HepG2 (cell line): ENCODE data around the gene LYPD1.

Experiments used
- ATF7 ChIP-seq, 2 experiments: fragments of 450-650 bp in 1 of 2; sonication (generic) in 1 of 2; formaldehyde crosslinking in 1 of 2; IDR thresholded peaks; 2 replicates each; pipeline versions ENCODE4 v1.4.0 to v1.6.1; 2016 to 2020; ENCODE audit warnings: antibody characterized with exemption in 1 of 2, mild to moderate bottlenecking in 1 of 2, missing genetic modification reagents in 1 of 2
- CTCF ChIP-seq: sonication (generic); formaldehyde crosslinking; IDR thresholded peaks from 2 replicates; pipeline ENCODE4 v1.5.0; 2020; ENCODE audit warnings: mild to moderate bottlenecking, missing genetic modification reagents, moderate library complexity
- KDM5B ChIP-seq: sonication (generic); formaldehyde crosslinking; IDR thresholded peaks from 2 replicates; pipeline ENCODE4 v1.4.0; 2020; ENCODE audit warnings: missing genetic modification reagents, mild to moderate bottlenecking, borderline replicate concordance
- MAF1 ChIP-seq: sonication (generic); formaldehyde crosslinking; IDR thresholded peaks from 2 replicates; pipeline ENCODE4 v1.5.0; 2020; ENCODE audit warnings: missing genetic modification reagents, borderline replicate concordance
- MAFK ChIP-seq, 2 experiments: IDR thresholded peaks in 1 of 2; conservative IDR thresholded peaks in 1 of 2; 2 replicates each; pipeline ENCODE4 v1.6.1; 2011; ENCODE audit warnings: improper control_type of control experiment in 2 of 2, low read length in 2 of 2
- NR2C2 ChIP-seq: sonication (generic); formaldehyde crosslinking; IDR thresholded peaks from 2 replicates; pipeline ENCODE4 v1.4.0; 2020; ENCODE audit warnings: missing genetic modification reagents, mild to moderate bottlenecking, moderate library complexity, borderline replicate concordance
- RAD21 ChIP-seq: fragments of 450-650 bp; formaldehyde crosslinking; IDR thresholded peaks from 2 replicates; pipeline ENCODE4 v1.5.0; 2020; ENCODE audit warnings: mild to moderate bottlenecking
- YY1 ChIP-seq: IDR thresholded peaks from 2 replicates; pipeline ENCODE4 v1.6.1; 2011; ENCODE audit warnings: low read length, low read depth, moderate library complexity, mild to moderate bottlenecking; ENCODE audit not compliant: insufficient read depth, insufficient replicate concordance
- ZFX ChIP-seq: sonication (generic); formaldehyde crosslinking; IDR thresholded peaks from 2 replicates; pipeline ENCODE4 v1.4.0; 2020; ENCODE audit warnings: mild to moderate bottlenecking, low read depth, missing genetic modification reagents, moderate library complexity
- ZNF790 ChIP-seq: sonication (generic); formaldehyde crosslinking; IDR thresholded peaks from 2 replicates; pipeline ENCODE4 v1.8.0; 2022; ENCODE audit warnings: missing genetic modification reagents, mild to moderate bottlenecking, borderline replicate concordance
- TF ChIP-seq, protein P1 (sequence below): IDR thresholded peaks from 2 replicates; pipeline ENCODE4 v1.6.1; 2016
- TF ChIP-seq, protein P2 (sequence below): sonication (generic); formaldehyde crosslinking; IDR thresholded peaks from 2 replicates; pipeline ENCODE4 v1.4.0; 2020; ENCODE audit warnings: missing genetic modification reagents

DNA sequence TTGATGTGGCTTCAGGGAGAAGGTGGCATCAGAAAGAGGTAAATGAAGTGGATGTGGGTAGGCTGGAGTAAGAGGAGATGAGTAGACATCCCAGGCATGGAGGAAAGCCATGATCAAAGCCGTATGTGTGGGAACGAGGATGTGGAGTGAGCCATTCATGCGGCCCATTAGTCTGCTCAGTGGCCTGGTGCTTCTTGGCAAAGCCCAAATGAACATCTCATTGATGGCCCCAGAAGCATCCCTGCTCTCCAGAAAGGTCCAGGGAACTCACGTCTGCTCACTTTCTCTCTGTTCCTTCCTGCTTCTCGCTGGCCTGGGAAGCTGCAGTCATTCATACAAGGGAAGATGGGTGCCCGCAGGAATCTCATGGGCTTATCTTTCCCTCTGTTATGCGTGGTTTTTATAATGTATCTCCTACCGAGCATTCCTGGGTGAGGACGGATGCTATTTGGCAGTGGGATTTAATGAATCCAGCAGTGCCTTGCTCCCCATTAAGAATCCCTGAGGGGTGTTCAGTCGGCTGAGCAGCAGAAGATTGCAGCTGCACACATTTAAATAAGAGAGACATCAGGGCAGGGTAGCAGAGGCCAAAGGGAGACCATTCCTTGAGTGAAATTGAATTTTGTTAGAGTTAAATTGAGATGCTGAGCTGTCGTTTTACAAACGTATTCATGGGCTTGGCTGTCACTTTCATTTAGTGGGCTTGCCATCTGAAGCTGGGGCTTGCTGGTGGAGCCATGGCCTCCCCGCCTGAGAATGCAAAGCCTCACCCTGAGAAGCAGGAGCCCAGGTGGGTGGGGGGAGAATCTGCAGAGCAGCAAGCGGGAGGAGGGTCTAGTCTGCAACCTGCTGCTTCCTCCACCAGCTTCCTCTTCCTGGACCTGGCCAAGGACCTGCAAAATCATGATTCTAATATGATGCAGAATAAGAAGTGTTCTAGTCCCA lies 64.5 kb downstream of the LYPD1 start:
- TF ChIP-seq, protein P1, sequence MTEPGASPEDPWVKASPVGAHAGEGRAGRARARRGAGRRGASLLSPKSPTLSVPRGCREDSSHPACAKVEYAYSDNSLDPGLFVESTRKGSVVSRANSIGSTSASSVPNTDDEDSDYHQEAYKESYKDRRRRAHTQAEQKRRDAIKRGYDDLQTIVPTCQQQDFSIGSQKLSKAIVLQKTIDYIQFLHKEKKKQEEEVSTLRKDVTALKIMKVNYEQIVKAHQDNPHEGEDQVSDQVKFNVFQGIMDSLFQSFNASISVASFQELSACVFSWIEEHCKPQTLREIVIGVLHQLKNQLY (CRISPR knock-in tag): no peak
- no peak for TF ChIP-seq NR2C2 (CRISPR knock-in tag)
- TF ChIP-seq MAF1 (CRISPR knock-in tag): no peak
- TF ChIP-seq MAFK (conservative IDR thresholded peaks at IDR 0.05 in 1 of 2, IDR thresholded peaks at IDR 0.05 in 1 of 2; ENCODE audit: low read length in 2 of 2): no peak
- TF ChIP-seq, protein P2, sequence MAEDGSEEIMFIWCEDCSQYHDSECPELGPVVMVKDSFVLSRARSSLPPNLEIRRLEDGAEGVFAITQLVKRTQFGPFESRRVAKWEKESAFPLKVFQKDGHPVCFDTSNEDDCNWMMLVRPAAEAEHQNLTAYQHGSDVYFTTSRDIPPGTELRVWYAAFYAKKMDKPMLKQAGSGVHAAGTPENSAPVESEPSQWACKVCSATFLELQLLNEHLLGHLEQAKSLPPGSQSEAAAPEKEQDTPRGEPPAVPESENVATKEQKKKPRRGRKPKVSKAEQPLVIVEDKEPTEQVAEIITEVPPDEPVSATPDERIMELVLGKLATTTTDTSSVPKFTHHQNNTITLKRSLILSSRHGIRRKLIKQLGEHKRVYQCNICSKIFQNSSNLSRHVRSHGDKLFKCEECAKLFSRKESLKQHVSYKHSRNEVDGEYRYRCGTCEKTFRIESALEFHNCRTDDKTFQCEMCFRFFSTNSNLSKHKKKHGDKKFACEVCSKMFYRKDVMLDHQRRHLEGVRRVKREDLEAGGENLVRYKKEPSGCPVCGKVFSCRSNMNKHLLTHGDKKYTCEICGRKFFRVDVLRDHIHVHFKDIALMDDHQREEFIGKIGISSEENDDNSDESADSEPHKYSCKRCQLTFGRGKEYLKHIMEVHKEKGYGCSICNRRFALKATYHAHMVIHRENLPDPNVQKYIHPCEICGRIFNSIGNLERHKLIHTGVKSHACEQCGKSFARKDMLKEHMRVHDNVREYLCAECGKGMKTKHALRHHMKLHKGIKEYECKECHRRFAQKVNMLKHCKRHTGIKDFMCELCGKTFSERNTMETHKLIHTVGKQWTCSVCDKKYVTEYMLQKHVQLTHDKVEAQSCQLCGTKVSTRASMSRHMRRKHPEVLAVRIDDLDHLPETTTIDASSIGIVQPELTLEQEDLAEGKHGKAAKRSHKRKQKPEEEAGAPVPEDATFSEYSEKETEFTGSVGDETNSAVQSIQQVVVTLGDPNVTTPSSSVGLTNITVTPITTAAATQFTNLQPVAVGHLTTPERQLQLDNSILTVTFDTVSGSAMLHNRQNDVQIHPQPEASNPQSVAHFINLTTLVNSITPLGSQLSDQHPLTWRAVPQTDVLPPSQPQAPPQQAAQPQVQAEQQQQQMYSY (CRISPR knock-in tag): no peak
- TF ChIP-seq RAD21: no peak
- TF ChIP-seq KDM5B: no peak
- no peak for TF ChIP-seq YY1
- no peak for TF ChIP-seq ZFX (CRISPR knock-in tag)
- no peak for TF ChIP-seq CTCF (CRISPR knock-in tag)
- TF ChIP-seq ATF7 (IDR thresholded peaks at IDR 0.05): no peak
- no peak for TF ChIP-seq ATF7 (CRISPR knock-in tag; IDR thresholded peaks at IDR 0.05)
- TF ChIP-seq ZNF790 (CRISPR knock-in tag): no peak
